ENCODE measurements around the gene GSPT2.

GRCh38 chrX:51766546-51766945 is 23.3 kb downstream of the GSPT2 start:
- TF ChIP-seq POLR2A (IDR thresholded peaks at IDR 0.05): no peak
- TF ChIP-seq CTCF (IDR thresholded peaks at IDR 0.05): no peak
